Measurements from ENCODE around the gene SPC24.
A peak's percentile ranks its signal among the peaks of the same experiment; 100 is the strongest.
"Not testable (repeated sequence)": the region's sequence is repeated elsewhere in the genome, so short reads cannot be mapped to it uniquely, and the experiment has no call there.

Gene SPC24

GRCh38 chr19:11102944-11103343 is 52.6 kb downstream of the SPC24 start:
- no peak for TF ChIP-seq CTCF (IDR thresholded peaks at IDR 0.05; ENCODE audit: poor library complexity, severe bottlenecking)
- ATAC-seq (ENCODE audit: low read depth), result no peak; the same call in 2 of the 3 replicates
- Histone ChIP-seq H3K9me3 (ENCODE audit: severe bottlenecking) (no peaks in the 10 kb centered on the region), H3K27ac (ENCODE audit: poor library complexity, severe bottlenecking) (no peak overlapping the region), H3K36me3 (ENCODE audit: low read depth) (peaks cover 100% of the 10 kb centered on the region), H3K4me3 (ENCODE audit: severe bottlenecking) (no peak overlapping the region), H3K4me1 (ENCODE audit: insufficient read depth, poor library complexity, severe bottlenecking) (peaks cover 13% of the 10 kb centered on the region), H3K27me3 (ENCODE audit: insufficient read depth, poor library complexity, severe bottlenecking) (no peaks in the 10 kb centered on the region)
- DNase-seq (ENCODE audit: low spot score), result no peak

- no peaks in the 10 kb centered on the region for H3K27me3 ChIP-seq (ENCODE audit: insufficient read depth, poor library complexity, severe bottlenecking)
- no peak for ATAC-seq (ENCODE audit: low read depth)
- no peak overlapping the region for H3K4me3 ChIP-seq (ENCODE audit: severe bottlenecking)
- no peak for DNase-seq (ENCODE audit: low spot score)
- H3K9me3 ChIP-seq (ENCODE audit: severe bottlenecking), result no peaks in the 10 kb centered on the region
- H3K36me3 ChIP-seq (ENCODE audit: low read depth), result peaks cover 100% of the 10 kb centered on the region
- peak overlapping the region; percentile 97 for H3K27ac ChIP-seq (ENCODE audit: poor library complexity, severe bottlenecking)
- TF ChIP-seq CTCF (IDR thresholded peaks at IDR 0.05; ENCODE audit: poor library complexity, severe bottlenecking), result no peak
- peaks cover 28% of the 10 kb centered on the region for H3K4me1 ChIP-seq (ENCODE audit: insufficient read depth, poor library complexity, severe bottlenecking)
Observed at GRCh38 chr19:11101057-11101456, 54.5 kb downstream of the SPC24 start.

- H3K27me3 ChIP-seq (ENCODE audit: insufficient read depth, poor library complexity, severe bottlenecking), result no peaks in the 10 kb centered on the region
- no peak overlapping the region for H3K4me3 ChIP-seq (ENCODE audit: severe bottlenecking)
- DNase-seq (ENCODE audit: low spot score) (no peak), ATAC-seq (ENCODE audit: low read depth) (no peak)
- peak overlapping the region; percentile 97 for H3K27ac ChIP-seq (ENCODE audit: poor library complexity, severe bottlenecking)
- peaks cover 99% of the 10 kb centered on the region for H3K36me3 ChIP-seq (ENCODE audit: low read depth)
- no peak for TF ChIP-seq CTCF (IDR thresholded peaks at IDR 0.05; ENCODE audit: poor library complexity, severe bottlenecking)
- H3K4me1 ChIP-seq (ENCODE audit: insufficient read depth, poor library complexity, severe bottlenecking), result peaks cover 37% of the 10 kb centered on the region
- H3K9me3 ChIP-seq (ENCODE audit: severe bottlenecking), result no peaks in the 10 kb centered on the region
Observed at GRCh38 chr19:11100049-11100448, 55.5 kb downstream of the SPC24 start.

- Histone ChIP-seq H3K27me3 (ENCODE audit: insufficient read depth, poor library complexity, severe bottlenecking) (no peaks in the 10 kb centered on the region), H3K4me1 (ENCODE audit: insufficient read depth, poor library complexity, severe bottlenecking) (peaks cover 46% of the 10 kb centered on the region), H3K4me3 (ENCODE audit: severe bottlenecking) (no peak overlapping the region), H3K36me3 (ENCODE audit: low read depth) (peaks cover 97% of the 10 kb centered on the region), H3K27ac (ENCODE audit: poor library complexity, severe bottlenecking) (peak overlapping the region; percentile 97), H3K9me3 (ENCODE audit: severe bottlenecking) (no peaks in the 10 kb centered on the region)
- ATAC-seq (ENCODE audit: low read depth) (no peak), DNase-seq (ENCODE audit: low spot score) (no peak)
- TF ChIP-seq CTCF (IDR thresholded peaks at IDR 0.05; ENCODE audit: poor library complexity, severe bottlenecking), result no peak
Observed at GRCh38 chr19:11098861-11099260, 56.7 kb downstream of the SPC24 start.

- Histone ChIP-seq H3K27me3 (ENCODE audit: insufficient read depth, poor library complexity, severe bottlenecking) (no peaks in the 10 kb centered on the region), H3K4me1 (ENCODE audit: insufficient read depth, poor library complexity, severe bottlenecking) (peaks cover 51% of the 10 kb centered on the region), H3K4me3 (ENCODE audit: severe bottlenecking) (no peak overlapping the region), H3K36me3 (ENCODE audit: low read depth) (peaks cover 97% of the 10 kb centered on the region), H3K9me3 (ENCODE audit: severe bottlenecking) (no peaks in the 10 kb centered on the region), H3K27ac (ENCODE audit: poor library complexity, severe bottlenecking) (peak overlapping the region; percentile 97)
- DNase-seq (ENCODE audit: low spot score), result no peak
- TF ChIP-seq CTCF (IDR thresholded peaks at IDR 0.05; ENCODE audit: poor library complexity, severe bottlenecking), result no peak
- ATAC-seq (ENCODE audit: low read depth), result no peak
Observed at GRCh38 chr19:11098327-11098726, 57.3 kb downstream of the SPC24 start.

GRCh38 chr19:11097367-11097766 is 58.2 kb downstream of the SPC24 start:
- not testable (repeated sequence) for H3K9me3 ChIP-seq (ENCODE audit: severe bottlenecking); ATAC-seq (ENCODE audit: low read depth); H3K27me3 ChIP-seq (ENCODE audit: insufficient read depth, poor library complexity, severe bottlenecking); DNase-seq (ENCODE audit: low spot score); H3K4me3 ChIP-seq (ENCODE audit: severe bottlenecking)
- peak overlapping the region; percentile 97 for H3K27ac ChIP-seq (ENCODE audit: poor library complexity, severe bottlenecking)
- peaks cover 61% of the 10 kb centered on the region for H3K4me1 ChIP-seq (ENCODE audit: insufficient read depth, poor library complexity, severe bottlenecking)
- peaks cover 97% of the 10 kb centered on the region for H3K36me3 ChIP-seq (ENCODE audit: low read depth)

All from RWPE2 (cell line).